Measurements from ENCODE around the gene DLG4.
A peak's percentile ranks its signal among the peaks of the same experiment; 100 is the strongest.

Gene DLG4

DNA sequence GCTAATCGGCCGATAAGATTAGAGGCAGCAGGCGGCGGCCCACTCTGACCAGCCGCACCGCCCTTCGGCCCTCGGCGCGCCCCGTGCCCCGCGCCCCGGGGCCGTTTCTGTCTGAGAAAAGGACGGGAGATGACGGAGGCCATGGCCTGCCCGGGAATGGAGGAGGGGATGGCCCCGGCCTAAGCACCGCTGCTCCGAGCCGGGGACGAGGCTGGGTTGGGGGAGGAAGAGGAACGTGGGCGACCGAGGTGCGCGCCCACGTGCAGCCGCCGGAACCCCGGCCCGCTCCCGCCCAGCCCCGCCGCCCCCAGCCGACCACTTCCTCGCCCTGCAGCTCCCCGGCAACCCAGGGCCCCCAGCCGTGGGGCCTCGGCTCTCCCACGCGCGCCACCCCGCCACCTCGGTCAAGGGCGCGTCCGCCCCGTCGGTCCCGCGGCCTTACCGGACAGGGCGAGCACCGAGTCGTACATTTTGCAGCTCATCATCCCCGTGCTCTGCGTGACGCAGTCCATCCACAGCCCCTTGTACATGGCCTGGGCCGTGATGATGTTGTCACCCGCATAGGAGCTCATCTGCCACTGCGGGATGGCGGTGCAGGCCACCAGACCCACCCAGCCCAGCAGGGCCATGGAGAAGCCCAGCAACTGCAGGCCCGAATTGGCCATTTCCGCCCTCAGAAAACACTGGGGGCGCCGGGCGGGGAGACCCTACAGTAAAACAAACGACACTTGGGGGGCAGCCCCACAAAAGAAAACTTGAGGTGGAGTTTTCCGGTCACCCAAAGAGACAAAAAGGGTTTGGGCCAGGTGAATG, 41.9 kb upstream of the DLG4 start:
- H3K27ac ChIP-seq, result peak overlapping the region; percentile 79
- CTCF ChIA-PET, result interaction anchor here (0.7 to 1.8 kb wide), 2 partner anchors 35 to 175 kb away, joined by 3 to 4 read pairs; no protein-coding TSS in a partner anchor
- TF ChIP-seq, protein P1, sequence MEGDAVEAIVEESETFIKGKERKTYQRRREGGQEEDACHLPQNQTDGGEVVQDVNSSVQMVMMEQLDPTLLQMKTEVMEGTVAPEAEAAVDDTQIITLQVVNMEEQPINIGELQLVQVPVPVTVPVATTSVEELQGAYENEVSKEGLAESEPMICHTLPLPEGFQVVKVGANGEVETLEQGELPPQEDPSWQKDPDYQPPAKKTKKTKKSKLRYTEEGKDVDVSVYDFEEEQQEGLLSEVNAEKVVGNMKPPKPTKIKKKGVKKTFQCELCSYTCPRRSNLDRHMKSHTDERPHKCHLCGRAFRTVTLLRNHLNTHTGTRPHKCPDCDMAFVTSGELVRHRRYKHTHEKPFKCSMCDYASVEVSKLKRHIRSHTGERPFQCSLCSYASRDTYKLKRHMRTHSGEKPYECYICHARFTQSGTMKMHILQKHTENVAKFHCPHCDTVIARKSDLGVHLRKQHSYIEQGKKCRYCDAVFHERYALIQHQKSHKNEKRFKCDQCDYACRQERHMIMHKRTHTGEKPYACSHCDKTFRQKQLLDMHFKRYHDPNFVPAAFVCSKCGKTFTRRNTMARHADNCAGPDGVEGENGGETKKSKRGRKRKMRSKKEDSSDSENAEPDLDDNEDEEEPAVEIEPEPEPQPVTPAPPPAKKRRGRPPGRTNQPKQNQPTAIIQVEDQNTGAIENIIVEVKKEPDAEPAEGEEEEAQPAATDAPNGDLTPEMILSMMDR (conservative IDR thresholded peaks at IDR 0.05; ENCODE audit: low read depth), result no peak
- POLR2A ChIA-PET (ENCODE audit: low non-redundant PET), result no interaction called here
- no peak for DNase-seq (ENCODE audit: low spot score)

DNA sequence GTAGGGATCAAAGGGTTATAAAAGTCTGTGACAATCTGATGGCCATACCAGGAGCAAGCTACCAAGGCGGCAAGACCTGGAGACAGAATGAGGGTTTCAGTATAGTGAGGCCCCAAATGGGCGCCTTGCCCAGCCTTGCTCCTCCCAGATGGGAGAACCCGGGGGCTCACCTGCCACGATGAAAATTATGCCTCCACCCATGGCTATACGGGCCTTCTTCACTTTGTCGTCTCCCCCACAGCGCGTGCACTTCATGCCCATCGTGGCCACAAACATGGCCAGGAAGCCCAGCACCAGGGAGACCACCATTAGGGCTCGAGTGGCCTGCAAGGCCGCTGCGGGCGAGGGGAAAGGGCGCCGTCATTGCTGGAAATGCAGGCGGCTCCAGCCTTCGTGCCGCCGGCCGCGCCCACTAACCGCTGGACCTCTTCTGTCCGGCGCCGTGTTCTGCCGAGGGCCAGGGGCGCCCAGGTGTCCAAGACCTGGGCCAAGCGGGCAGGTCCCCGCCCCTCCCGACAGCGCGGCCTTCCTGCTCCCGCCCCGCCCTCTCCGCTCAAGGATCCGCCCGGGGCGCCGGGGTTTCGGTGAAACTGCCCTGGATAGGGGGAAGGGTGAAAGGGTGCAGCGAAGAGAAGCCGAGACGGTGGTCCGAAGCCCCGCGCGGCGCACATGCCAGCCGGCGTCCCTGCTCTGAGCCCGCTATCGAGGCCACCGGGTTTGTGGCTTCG, 41.2 kb upstream of the DLG4 start:
- CTCF ChIA-PET, result interaction anchor here (0.7 kb wide), 1 partner anchor 176 kb away, joined by 3 read pairs; no protein-coding TSS in a partner anchor
- DNase-seq (ENCODE audit: low spot score), result peak; percentile 62
- POLR2A ChIA-PET (ENCODE audit: low non-redundant PET), result no interaction called here
- TF ChIP-seq, protein P1 (conservative IDR thresholded peaks at IDR 0.05; ENCODE audit: low read depth), result no peak
- peak overlapping the region; percentile 79 for H3K27ac ChIP-seq

GRCh38 chr17:7260151-7260550, 40.5 kb upstream of the DLG4 start:
- no peak for DNase-seq (ENCODE audit: low spot score)
- H3K27ac ChIP-seq, result peak overlapping the region; percentile 79
- POLR2A ChIA-PET (ENCODE audit: low non-redundant PET), result no interaction called here
- CTCF ChIA-PET, result interaction anchor here (0.6 to 1.0 kb wide), 2 partner anchors 36 to 355 kb away, joined by 4 to 7 read pairs; no protein-coding TSS in a partner anchor
- TF ChIP-seq, protein P1 (conservative IDR thresholded peaks at IDR 0.05; ENCODE audit: low read depth), result no peak

- ChIA-PET POLR2A (ENCODE audit: low non-redundant PET) (no interaction called here), CTCF (interaction anchor here (0.6 to 1.0 kb wide), 3 partner anchors 25 to 356 kb away, joined by 3 to 7 read pairs (median 4); partner anchors contain the start of gene DVL2)
- TF ChIP-seq, protein P1 (conservative IDR thresholded peaks at IDR 0.05; ENCODE audit: low read depth), result no peak
- no peak for DNase-seq (ENCODE audit: low spot score)
- peak overlapping the region; percentile 79 for H3K27ac ChIP-seq
Observed at GRCh38 chr17:7259555-7259889, 39.9 kb upstream of the DLG4 start.

- DNase-seq (ENCODE audit: low spot score), result peak; percentile 39
- H3K27ac ChIP-seq, result peak overlapping the region; percentile 79
- TF ChIP-seq, protein P1 (conservative IDR thresholded peaks at IDR 0.05; ENCODE audit: low read depth), result no peak
- CTCF ChIA-PET, result interaction anchor here (0.7 to 1.0 kb wide), 2 partner anchors 25 to 37 kb away, joined by 3 to 7 read pairs; partner anchors contain the start of gene DVL2
- POLR2A ChIA-PET (ENCODE audit: low non-redundant PET), result interaction anchor here (0.5 kb wide), 1 partner anchor 22 kb away, joined by 5 read pairs; the partner anchor contains the start of gene SLC2A4
Observed at GRCh38 chr17:7258731-7259554, 39.3 kb upstream of the DLG4 start.

Measured in RWPE1 (cell line).